Hematopoietic multipotent progenitor cell treated with erythropoietin and hydrocortisone succinate and interleukin-3 and kit ligand, for 4 days (in vitro differentiated cells): ENCODE data around the gene CFAP221.
"Not testable (repeated sequence)": the region's sequence is repeated elsewhere in the genome, so short reads cannot be mapped to it uniquely, and the experiment has no call there.

Experiments used
- DNase-seq: peaks from one replicate; pipeline ENCODE4 v3.0.0-alpha.2; 2015

The CFAP221 gene

GRCh38 chr2:119591523-119591922 is 47.3 kb downstream of the CFAP221 start:
- DNase-seq, result no peak

DNA sequence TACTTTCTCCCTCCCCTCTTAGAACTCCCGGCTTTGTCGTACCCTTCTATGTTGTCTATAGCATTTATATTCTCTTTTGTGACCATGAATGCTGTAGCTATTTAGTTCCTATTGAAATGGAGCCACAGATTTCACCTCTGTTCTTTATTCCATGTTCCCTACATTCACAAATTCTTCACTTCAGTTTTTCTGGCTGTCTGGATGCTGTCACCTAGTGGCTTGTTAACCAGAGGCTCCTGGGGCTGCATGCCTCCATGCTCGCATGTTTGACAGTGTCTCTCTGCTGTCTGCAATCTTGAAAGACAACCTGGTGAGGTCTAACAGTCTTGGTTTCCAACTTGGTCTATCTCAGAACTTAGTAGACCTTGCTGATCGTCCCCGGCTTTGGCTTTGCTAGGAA is 48.2 kb downstream of the CFAP221 start:
- DNase-seq, result no peak

DNA sequence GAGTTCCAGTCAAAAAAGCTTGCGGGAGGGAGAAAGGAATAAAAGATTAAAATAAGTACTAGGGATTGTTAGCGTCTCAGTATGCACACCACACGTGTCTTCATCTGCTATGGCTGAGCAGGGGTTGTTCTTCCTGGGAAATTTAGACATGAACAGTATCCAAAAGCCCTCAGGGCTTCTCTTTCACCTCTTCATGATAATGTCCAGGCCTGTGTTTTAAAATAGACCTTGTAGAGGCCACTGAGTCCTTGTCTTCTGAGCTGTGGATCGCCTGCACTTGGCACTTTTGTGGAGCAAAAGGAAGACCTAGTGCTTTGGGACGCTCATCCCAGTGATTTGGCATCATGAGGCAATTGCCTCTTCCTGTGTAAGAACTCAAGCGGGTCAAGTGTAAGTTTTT is 52.4 kb downstream of the CFAP221 start:
- no peak for DNase-seq

DNA sequence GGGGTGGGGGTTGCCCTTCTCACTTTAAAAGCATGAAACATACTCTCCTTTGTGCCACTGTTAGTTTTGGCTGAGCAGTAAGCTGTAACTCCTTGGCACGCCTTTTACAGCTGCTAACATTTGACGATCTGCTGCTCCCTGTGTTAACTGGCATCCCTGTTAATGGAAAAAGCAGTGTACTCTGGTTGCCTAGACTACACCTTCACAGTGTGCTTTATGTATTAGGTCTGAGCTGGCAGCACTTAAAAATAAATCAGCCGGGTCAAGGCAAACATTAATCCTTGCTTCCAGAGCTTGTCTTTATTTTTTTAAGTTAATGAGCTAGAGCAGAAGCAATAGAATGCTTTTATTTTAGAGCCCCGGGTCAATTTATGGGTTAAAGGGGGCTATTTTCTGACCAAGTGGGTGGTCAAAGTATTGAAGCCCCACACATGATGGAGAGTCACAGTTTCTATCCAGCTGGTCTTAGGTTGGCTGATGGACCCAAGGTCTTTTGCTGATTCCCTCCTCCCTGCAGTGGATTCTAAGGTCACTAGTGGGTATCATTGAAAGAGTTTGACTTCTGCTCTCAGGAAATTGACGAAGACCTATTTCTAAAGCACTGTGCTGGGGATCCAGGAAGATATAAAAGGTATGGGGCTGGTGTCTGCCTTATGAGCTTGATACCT is 54.5 kb downstream of the CFAP221 start:
- DNase-seq, result no peak

GRCh38 chr2:119599384-119599783 is 55.1 kb downstream of the CFAP221 start:
- no peak for DNase-seq

DNA sequence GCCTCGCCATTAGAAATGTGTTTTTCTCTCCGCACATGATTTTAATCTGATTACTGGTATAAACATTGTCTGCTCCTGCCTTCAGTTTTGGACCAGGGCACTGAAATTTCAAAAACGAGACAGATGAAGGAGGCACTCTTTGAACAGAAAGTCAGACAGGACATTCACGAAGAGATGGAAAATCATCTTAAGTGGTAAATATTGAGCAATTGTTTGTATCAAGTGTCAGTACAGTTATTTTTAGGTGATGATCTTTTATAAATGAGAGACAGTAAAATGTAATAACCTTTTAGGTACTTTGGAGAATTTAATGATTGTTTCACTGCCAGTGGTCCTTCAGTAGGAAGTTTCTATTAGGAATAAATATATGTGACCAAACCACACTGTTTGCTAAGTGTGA is 60.8 kb downstream of the CFAP221 start:
- DNase-seq, result no peak

- DNase-seq, result no peak
Observed at GRCh38 chr2:119606674-119607073, 62.4 kb downstream of the CFAP221 start.

- no peak for DNase-seq
Observed at GRCh38 chr2:119608553-119608952, 64.3 kb downstream of the CFAP221 start.

GRCh38 chr2:119609337-119609736 is 65.1 kb downstream of the CFAP221 start:
- DNase-seq, result no peak

DNA sequence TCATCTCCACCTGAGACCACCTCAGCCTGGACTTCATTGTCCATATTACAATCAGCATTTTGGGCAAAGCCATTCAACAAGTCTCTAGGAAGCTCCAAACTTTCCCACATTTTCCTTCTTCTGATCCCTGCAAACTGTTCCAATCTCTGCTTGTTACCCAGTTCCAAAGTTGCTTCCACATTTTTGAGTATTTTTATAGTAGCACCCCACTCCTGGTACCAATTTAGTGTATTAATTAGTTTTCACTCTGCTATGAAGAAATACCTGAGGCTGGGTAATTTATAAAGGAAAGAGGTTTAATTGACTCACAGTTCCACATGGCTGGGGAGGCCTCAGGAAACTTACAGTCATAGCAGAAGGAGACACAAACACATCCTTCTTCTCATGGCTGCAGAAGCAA is 69.9 kb downstream of the CFAP221 start:
- not testable (repeated sequence) for DNase-seq

DNA sequence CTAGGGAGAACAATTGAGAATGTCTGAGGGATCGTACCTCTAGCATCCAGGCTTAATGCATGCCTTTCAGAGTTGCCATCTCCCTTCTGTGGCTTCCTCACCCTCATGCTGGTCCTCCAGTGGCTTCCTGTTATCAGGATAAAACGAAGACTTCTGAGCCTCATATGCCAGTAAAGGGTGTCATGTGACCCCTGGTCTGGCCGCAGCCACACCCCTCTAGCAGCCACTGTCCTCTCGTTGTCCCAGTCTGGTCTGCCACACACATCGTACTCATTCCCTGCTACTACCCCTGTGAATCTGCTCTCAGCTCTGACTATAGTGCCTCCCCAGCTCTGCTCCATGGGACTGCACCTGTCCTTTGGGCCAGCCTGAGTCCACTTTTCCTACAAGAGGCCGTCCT is 72.2 kb downstream of the CFAP221 start:
- no peak for DNase-seq

- DNase-seq, result no peak
Observed at GRCh38 chr2:119617455-119617854, 73.2 kb downstream of the CFAP221 start.

- not testable (repeated sequence) for DNase-seq
Observed at GRCh38 chr2:119618725-119619124, 74.5 kb downstream of the CFAP221 start.

GRCh38 chr2:119625226-119625625 is 81.0 kb downstream of the CFAP221 start:
- DNase-seq, result no peak

- no peak for DNase-seq
Observed at GRCh38 chr2:119629323-119629825, 85.1 kb downstream of the CFAP221 start.

DNA sequence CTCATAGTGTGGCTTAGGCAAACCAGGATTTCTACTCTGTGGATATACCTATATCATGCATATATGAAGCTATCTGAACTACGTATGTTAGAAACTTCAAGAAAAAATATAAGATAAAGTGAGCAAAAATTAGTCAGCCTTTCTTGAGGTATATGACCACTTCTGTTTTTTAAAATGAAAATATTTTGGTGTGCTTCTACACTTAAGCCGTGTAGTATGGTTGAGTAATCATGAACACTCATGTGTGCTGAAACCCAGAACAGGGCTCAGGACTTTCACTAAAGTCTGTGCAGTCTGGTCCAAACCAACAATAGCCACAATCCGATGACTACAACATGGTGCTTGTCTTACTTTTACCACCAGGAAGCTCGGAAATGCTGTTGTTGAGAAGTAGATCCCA is 85.9 kb downstream of the CFAP221 start:
- no peak for DNase-seq

GRCh38 chr2:119637371-119637770 is 93.1 kb downstream of the CFAP221 start:
- no peak for DNase-seq

- DNase-seq, result no peak
Observed at GRCh38 chr2:119638246-119638645, 94.0 kb downstream of the CFAP221 start.

DNA sequence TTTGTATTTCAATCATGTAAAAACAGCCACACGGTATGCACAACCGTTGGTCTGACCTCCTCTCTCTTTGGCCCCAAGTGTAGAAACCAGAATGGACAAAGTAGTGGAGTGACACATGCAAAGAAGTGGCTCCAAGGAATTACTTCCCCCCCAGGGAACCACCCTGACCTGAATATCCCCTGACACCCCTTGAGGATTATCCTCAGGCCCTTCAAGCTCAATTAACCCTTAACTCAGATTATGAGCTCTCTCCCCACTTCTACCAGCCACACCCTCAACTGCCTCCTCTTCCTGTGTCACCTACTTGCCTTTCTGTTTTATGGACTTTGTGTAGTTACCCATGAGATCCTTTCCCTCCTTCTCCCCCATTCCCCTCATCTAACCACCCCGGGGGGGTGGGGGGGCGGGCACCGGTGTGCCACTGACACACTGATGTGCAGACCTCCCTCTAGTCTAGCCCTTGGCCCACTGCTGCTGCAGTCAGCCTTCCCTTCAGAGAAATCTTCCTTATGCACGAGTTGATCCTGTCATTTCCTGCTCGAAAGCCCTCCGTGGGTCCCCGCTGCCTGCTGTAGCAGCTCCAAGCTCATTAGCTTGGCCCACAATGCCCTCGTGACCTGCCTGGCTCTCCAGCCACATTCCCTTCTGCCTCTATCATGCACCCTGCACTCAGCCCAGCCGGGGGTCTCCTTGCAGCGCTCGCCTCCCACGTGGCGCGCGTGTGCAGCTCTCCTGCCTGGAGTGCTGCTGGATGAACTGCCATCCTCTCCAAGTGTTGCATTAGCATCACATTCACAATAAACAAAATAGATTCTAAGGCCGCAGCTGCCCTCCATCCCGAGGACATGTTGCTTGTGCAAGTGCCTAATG is 94.7 kb downstream of the CFAP221 start:
- DNase-seq, result no peak

GRCh38 chr2:119641562-119642258 is 97.5 kb downstream of the CFAP221 start:
- DNase-seq, result peak; percentile 88

- DNase-seq, result no peak
Observed at GRCh38 chr2:119644186-119644585, 99.9 kb downstream of the CFAP221 start.

- no peak for DNase-seq
Observed at GRCh38 chr2:119645173-119645855, 101.1 kb downstream of the CFAP221 start.

DNA sequence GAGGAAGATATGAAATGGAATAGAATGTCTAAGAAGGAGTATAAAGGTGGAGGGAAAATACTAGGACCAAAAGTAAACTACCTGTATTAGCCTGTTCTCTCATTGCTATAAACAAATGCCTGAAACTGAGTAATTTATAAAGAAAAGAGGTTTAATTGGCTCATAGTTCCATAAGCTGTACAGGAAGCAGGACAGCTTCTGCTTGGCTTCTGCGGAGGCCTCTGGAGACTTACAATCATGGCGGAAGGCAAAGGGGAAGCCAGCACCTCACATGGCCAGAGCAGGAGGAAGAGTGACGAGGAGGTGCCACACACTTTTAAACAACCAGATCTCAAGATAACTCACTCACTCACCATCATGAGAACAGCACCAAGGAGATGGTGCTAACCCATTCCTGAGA is 101.9 kb downstream of the CFAP221 start:
- DNase-seq, result no peak
